GM10248 (cell line): Measurements from ENCODE around the gene SLC7A1.

Experiments
- CTCF ChIA-PET: fragments of 300-600 bp; sonication (Branson Sonifier 250); formaldehyde crosslinking; extraction: SDS; loops from one replicate; lab custom pipeline; 2021; ENCODE audit warnings: antibody characterized with exemption; lab: Yijun Ruan, JAX
- POLR2A ChIA-PET: fragments of 350-650 bp; sonication (Branson Sonifier 250); formaldehyde crosslinking; extraction: SDS; loops from one replicate; lab custom pipeline; 2020; ENCODE audit warnings: antibody characterized with exemption; lab: Yijun Ruan, JAX
- DNase-seq: peaks from one replicate; pipeline ENCODE4 v3.0.0; 2012; ENCODE audit errors: extremely low spot score
- TF ChIP-seq, protein P1 (sequence below): IDR thresholded peaks from 2 replicates; pipeline ENCODE4 v1.5.1; 2012; ENCODE audit warnings: mild to moderate bottlenecking, low read depth; ENCODE audit errors: extremely low read depth, missing control alignments, control extremely low read depth

The SLC7A1 gene

DNA sequence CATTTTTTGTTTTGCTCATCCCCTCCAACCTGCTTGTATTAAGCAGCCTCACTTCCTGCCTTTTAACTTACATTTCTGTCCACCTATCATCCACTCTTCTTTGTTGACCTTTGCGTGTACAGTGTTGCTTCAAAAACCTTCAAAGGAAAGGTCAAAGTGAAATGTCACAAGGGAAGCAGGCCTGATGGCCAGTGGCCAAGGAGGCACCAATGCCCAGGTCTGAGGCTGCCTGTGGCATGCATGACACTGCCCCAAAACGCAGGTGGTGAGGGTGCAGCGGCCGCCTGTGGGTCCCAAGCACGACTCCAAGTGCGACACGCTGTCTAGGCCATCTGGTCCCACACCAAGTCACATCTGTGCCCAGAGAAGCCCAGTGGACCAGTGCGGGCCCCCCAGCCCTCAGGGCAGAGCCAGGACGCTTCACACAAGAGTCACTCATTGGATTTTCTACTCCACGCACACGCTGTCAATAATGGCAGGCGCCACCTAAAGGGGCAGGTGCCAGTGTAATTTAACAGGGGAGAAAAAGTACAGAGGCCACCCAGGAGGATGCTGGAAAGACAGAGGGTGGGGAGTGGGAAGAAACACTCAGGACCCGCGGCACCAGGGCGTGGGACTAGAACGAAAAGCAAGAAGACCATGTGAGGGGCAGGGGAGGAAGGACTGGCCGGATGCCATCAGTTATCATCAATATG is 23.5 kb downstream of the SLC7A1 start:
- DNase-seq, result no peak
- TF ChIP-seq, protein P1, sequence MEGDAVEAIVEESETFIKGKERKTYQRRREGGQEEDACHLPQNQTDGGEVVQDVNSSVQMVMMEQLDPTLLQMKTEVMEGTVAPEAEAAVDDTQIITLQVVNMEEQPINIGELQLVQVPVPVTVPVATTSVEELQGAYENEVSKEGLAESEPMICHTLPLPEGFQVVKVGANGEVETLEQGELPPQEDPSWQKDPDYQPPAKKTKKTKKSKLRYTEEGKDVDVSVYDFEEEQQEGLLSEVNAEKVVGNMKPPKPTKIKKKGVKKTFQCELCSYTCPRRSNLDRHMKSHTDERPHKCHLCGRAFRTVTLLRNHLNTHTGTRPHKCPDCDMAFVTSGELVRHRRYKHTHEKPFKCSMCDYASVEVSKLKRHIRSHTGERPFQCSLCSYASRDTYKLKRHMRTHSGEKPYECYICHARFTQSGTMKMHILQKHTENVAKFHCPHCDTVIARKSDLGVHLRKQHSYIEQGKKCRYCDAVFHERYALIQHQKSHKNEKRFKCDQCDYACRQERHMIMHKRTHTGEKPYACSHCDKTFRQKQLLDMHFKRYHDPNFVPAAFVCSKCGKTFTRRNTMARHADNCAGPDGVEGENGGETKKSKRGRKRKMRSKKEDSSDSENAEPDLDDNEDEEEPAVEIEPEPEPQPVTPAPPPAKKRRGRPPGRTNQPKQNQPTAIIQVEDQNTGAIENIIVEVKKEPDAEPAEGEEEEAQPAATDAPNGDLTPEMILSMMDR, result no peak
- CTCF ChIA-PET, result interaction anchor here (2.0 to 6.6 kb wide), 2 partner anchors 8 to 12 kb away, joined by 4 to 34 read pairs; no protein-coding TSS in a partner anchor
- POLR2A ChIA-PET, result no interaction called here

DNA sequence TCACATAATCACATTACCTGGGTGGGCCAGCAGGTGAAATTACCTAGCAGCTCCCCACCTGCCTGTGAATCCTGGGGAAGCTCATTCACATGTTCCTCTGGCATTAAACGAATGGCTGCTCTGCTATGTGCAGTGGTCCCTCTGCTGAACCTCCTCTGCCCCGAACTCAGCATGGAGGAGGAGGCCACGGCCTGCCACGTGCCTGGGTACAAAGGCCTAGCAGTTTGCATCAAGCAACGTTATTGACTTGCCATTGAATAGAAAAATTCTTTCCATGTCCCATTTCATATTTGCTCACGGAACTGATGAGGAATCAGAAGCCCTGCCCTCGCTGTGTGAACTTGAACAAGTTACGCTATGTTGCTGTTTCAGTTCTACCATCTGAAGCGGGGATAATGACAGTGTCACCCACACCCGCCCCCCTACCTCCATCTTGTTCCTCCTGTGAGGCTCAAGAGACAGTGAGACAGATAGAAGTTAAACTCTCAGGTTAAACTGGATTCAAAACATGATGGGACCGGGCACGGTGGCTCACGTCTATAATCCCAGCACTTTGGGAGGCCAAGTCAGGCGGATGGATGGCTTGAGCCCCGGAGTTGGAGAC is 25.3 kb downstream of the SLC7A1 start:
- no peak for DNase-seq
- CTCF ChIA-PET, result interaction anchor here (0.8 to 1.4 kb wide), 4 partner anchors 11 to 27 kb away, joined by 3 read pairs; no protein-coding TSS in a partner anchor
- POLR2A ChIA-PET, result no interaction called here
- TF ChIP-seq, protein P1, result no peak

DNA sequence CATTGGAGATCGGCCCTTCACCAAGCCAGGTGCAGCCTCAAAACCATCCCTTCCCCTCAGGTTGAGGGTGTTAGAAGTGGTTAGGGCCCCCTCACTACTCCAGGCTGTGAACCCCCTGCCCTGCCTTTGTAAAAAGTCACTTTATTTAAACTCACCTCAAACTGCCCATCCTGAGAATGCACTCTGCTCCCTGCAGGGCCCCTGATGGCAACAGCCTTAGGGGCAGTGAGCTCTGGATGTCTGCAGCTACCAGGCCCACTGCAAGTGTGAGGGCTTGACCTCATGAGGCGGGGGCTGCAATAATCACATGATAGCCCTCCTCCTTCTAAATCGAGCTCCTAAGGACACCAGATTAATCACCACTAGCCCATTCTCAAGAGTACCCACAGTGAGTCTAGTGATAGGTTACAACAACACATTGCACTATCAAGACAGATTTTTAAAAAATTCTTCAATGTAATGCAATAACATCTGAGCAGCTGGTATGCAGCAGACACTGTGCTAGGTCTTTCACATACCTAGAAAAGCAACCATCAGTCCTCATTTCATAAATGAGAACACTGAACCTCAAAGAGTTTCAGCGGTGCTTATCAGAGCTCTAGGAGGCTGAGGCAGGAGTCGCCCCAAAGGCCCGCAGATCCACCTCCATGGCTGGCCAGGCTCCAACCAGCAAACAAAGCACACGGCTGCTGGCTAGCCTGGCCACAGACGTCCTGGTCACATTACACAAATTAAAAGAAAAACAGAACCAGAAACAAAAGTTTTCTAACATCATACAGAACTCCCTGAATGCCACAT is 26.0 kb downstream of the SLC7A1 start:
- no peak for DNase-seq
- ChIA-PET CTCF (interaction anchor here (0.8 to 1.4 kb wide), 4 partner anchors 10 to 27 kb away, joined by 3 read pairs; no protein-coding TSS in a partner anchor), POLR2A (no interaction called here)
- TF ChIP-seq, protein P1, result no peak

DNA sequence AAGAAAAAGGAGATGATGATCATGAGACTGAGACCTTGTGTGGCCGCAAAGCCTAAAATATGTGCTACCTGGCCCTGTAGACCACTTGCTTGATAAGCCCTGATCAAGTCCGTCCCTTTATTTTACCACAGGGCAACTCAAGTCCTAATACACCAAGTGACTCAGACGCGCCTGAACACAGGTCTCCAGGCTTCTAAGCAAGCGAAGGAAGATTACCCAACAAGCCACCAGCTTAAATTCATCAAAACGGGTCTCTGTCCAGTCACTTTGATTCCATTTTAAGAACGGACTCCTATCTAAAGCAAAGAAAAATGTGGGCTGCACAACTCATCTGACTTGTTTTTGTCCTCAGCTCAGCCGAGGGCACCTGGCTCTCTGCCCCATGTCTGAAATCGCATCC is 26.8 kb downstream of the SLC7A1 start:
- POLR2A ChIA-PET, result no interaction called here
- TF ChIP-seq, protein P1, result no peak
- CTCF ChIA-PET, result interaction anchor here (1.2 to 1.8 kb wide), 3 partner anchors 19 to 95 kb away, joined by 3 to 5 read pairs (median 3); no protein-coding TSS in a partner anchor
- no peak for DNase-seq

DNA sequence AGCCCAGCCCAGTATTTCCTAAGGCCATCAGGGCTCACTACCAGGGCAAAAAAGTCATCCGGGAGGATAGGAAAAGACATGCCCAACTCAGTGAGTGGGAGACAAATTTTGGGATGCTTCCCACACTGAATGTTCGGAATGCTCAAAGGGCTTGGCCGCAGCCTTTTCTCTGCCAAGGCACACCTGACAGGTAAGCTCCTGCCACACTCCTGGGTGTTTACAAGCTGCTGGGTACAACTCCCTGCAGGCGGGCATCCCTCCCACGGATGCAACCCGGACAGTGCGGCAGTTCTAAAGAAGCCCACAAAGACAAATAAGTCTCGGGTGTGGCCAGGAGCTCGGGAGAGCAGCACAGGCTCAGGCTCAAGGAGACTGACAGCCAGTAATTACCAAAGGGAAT is 28.1 kb downstream of the SLC7A1 start:
- no peak for DNase-seq
- CTCF ChIA-PET, result interaction anchor here (1.2 to 2.3 kb wide), 6 partner anchors 9 to 547 kb away, joined by 3 to 10 read pairs (median 6); no protein-coding TSS in a partner anchor
- TF ChIP-seq, protein P1, result no peak
- POLR2A ChIA-PET, result no interaction called here

DNA sequence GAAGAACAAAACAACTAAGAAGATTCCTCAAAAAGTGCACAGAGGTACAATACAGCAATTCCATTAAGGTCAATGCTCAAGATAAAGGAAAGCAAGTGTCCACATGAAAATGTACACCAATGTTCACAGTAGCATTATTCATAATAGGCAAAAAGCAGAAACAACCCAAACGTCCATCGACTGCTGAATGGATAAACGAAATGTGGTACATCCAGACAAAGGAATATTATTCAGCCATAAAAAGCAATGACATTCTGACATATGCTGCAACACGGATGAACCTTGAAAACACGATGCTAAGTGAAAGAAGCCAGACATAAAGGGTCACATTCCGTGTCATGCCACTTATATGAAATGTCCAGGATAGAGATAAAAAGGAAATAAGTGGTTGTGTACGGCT is 29.3 kb downstream of the SLC7A1 start:
- CTCF ChIA-PET, result interaction anchor here (1.7 to 2.3 kb wide), 3 partner anchors 10 to 549 kb away, joined by 4 to 10 read pairs (median 8); no protein-coding TSS in a partner anchor
- no peak for DNase-seq
- TF ChIP-seq, protein P1, result no peak
- POLR2A ChIA-PET, result no interaction called here
